OCI-LY7 (cell line): ENCODE data around the gene GAB1.

ENCODE experiments used
- EZH2phosphoT487 ChIP-seq: fragments of 200-600 bp; sonication (generic); IDR thresholded peaks from 2 replicates; pipeline ENCODE4 v1.6.1; 2018; ENCODE audit warnings: low read depth, borderline replicate concordance, mild to moderate bottlenecking, mixed run types, antibody characterized with exemption, low read length, moderate library complexity, mixed read lengths
- TF ChIP-seq, protein P1 (sequence below): fragments of 200-600 bp; sonication (generic); conservative IDR thresholded peaks from 2 replicates; pipeline ENCODE4 v1.5.1; 2014; ENCODE audit warnings: mild to moderate bottlenecking, antibody characterized with exemption, low read length, moderate library complexity, mixed read lengths

DNA sequence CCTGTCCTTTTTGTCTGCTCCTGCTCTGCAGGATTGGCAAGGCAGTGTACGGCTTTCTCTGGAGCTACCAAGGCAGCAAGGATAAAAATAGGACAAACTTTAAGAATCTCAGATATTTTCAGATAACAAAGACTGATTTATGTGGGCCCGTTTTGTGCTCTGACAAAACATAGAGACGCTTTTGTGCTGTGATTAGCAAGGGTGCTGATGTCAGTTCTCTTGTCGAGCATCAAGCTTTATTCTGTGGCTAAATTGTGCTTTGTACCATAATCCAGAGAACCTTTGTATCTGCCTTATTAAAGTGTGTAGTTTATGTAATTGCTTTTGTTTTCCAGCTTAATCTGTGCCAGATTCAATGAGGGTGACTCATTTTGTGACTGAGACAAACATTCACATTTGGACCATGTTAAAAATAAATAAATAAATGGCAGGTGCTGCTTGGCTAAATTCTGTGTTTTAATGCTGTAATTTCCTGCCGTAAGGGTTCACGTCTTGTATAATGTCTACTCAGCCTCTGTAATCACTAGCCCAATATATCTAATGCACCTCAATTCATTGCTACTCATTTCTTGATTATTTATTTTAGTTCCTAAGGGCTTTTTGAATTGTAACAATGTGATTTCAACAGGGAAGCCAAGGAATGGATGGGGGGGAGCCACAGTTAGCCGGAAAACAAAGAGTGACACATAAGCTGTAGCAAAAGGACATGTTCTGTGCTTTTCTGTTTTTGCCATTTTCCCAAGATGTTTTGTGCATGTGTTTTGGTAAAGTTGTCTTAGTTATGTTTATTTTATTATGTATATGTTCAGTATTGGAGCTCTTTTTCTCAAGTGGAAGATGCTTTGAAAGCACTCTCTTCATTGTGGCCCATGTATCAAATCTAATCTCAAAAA is 75.1 kb downstream of the GAB1 start:
- TF ChIP-seq, protein P1, sequence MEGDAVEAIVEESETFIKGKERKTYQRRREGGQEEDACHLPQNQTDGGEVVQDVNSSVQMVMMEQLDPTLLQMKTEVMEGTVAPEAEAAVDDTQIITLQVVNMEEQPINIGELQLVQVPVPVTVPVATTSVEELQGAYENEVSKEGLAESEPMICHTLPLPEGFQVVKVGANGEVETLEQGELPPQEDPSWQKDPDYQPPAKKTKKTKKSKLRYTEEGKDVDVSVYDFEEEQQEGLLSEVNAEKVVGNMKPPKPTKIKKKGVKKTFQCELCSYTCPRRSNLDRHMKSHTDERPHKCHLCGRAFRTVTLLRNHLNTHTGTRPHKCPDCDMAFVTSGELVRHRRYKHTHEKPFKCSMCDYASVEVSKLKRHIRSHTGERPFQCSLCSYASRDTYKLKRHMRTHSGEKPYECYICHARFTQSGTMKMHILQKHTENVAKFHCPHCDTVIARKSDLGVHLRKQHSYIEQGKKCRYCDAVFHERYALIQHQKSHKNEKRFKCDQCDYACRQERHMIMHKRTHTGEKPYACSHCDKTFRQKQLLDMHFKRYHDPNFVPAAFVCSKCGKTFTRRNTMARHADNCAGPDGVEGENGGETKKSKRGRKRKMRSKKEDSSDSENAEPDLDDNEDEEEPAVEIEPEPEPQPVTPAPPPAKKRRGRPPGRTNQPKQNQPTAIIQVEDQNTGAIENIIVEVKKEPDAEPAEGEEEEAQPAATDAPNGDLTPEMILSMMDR: no peak
- TF ChIP-seq EZH2phosphoT487: no peak
